ENCODE data around the gene ADAMTSL3.

- TF ChIP-seq POLR2AphosphoS5 (IDR thresholded peaks at IDR 0.05; ENCODE audit: low read depth, low read length), result no peak
- TF ChIP-seq MAX (IDR thresholded peaks at IDR 0.05), result no peak
- no peak for TF ChIP-seq CTCF (IDR thresholded peaks at IDR 0.05 in 2 of 3, conservative IDR thresholded peaks at IDR 0.05 in 1 of 3; ENCODE audit: borderline replicate concordance in 1 of 3, insufficient read depth in 1 of 3, low read depth in 2 of 3, low read length in 2 of 3)
- TF ChIP-seq POLR2A (IDR thresholded peaks at IDR 0.05; ENCODE audit: borderline replicate concordance, extremely low read depth, insufficient read depth, insufficient read length), result no peak
- TF ChIP-seq SRF (IDR thresholded peaks at IDR 0.05; ENCODE audit: low read depth), result no peak
- no peak for TF ChIP-seq ZFX (IDR thresholded peaks at IDR 0.05)
- no peak for TF ChIP-seq RAD21 (IDR thresholded peaks at IDR 0.05; ENCODE audit: low read depth)
- TF ChIP-seq CBX3 (IDR thresholded peaks at IDR 0.05; ENCODE audit: low read depth), result no peak
- no peak for TF ChIP-seq CEBPB (IDR thresholded peaks at IDR 0.05; ENCODE audit: low read depth)
- TF ChIP-seq REST (IDR thresholded peaks at IDR 0.05; ENCODE audit: low read depth), result no peak
Observed at GRCh38 chr15:83959477-83959876, 305.6 kb downstream of the ADAMTSL3 start.

Data from HCT116 (cell line).